GM12892 (cell line): Measurements from ENCODE around the gene DDX53.

Source experiments
- POLR2A ChIP-seq: IDR thresholded peaks from 2 replicates; pipeline ENCODE4 v1.6.1; 2011; ENCODE audit warnings: low read depth, low read length, control low read depth
- POLR2AphosphoS5 ChIP-seq: IDR thresholded peaks from 2 replicates; pipeline ENCODE4 v1.6.1; 2011; ENCODE audit warnings: low read depth, low read length, control low read depth

DNA sequence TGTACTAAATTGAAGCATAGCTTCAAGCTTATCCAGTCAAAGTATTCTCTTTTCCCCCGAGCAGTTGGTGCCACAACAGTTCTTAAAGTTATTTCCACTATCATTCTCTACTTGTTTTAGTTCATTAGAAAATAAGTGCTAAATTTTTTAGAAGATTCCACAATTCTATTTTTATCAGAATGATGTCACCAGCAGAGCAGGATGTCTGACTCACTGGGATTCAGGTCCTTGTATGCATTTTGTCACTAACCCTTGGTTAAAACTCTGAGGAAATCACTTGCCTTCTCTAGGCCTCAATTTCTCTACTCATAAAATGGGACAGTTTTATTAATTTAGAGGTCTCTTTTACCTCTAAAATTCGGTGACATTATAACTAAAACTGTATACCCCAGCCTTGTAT lies 3.4 kb downstream of the DDX53 start:
- TF ChIP-seq POLR2AphosphoS5 (no peak), POLR2A (no peak)
